HG03103 (cell line): ENCODE measurements around the gene PPP1R37.

Experiments
- ATAC-seq: cut with Tn5 transposase; IDR thresholded peaks from one replicate; pipeline ENCODE4 v1.9.1; 2021; ENCODE audit warnings: low read depth; ENCODE audit not compliant: unreplicated experiment

The PPP1R37 gene

GRCh38 chr19:45092747-45093678, at the start of gene PPP1R37:
PPP1R37 (plus strand) TSS chr19:45093179; CDS start chr19:45093326, 147 bp downstream.
- peak; percentile 54 for ATAC-seq

GRCh38 chr19:45045671-45046353, 47.2 kb upstream of the PPP1R37 start:
- ATAC-seq: no peak

GRCh38 chr19:45046355-45046754, 46.6 kb upstream of the PPP1R37 start:
- ATAC-seq: no peak

GRCh38 chr19:45047188-45047797, 45.7 kb upstream of the PPP1R37 start:
- no peak for ATAC-seq

GRCh38 chr19:45049073-45049736, 43.8 kb upstream of the PPP1R37 start:
- ATAC-seq: no peak

- no peak for ATAC-seq
These were observed 42.9 kb upstream of the PPP1R37 start for GRCh38 chr19:45050036-45050435.

GRCh38 chr19:45051929-45052579, 40.9 kb upstream of the PPP1R37 start:
- no peak for ATAC-seq

GRCh38 chr19:45056831-45057230, 36.1 kb upstream of the PPP1R37 start:
- no peak for ATAC-seq

- ATAC-seq: no peak
These were observed 35.5 kb upstream of the PPP1R37 start for GRCh38 chr19:45057444-45057843.

- no peak for ATAC-seq
These were observed 34.3 kb upstream of the PPP1R37 start for GRCh38 chr19:45058622-45059159.

- ATAC-seq: no peak
These were observed 33.6 kb upstream of the PPP1R37 start for GRCh38 chr19:45059258-45059965.

GRCh38 chr19:45061965-45062364, 31.0 kb upstream of the PPP1R37 start:
- no peak for ATAC-seq

GRCh38 chr19:45063851-45064801, 28.9 kb upstream of the PPP1R37 start:
- ATAC-seq: no peak

- ATAC-seq: no peak
These were observed 25.9 kb upstream of the PPP1R37 start for GRCh38 chr19:45066921-45067661.

- no peak for ATAC-seq
These were observed 24.9 kb upstream of the PPP1R37 start for GRCh38 chr19:45068041-45068440.

- no peak for ATAC-seq
These were observed 23.9 kb upstream of the PPP1R37 start for GRCh38 chr19:45069056-45069455.

GRCh38 chr19:45070214-45070613, 22.8 kb upstream of the PPP1R37 start:
- no peak for ATAC-seq
